GM21526 (cell line): ENCODE data around the gene PLPP2.

Experiments used
- ATAC-seq: cut with Tn5 transposase; IDR thresholded peaks from one replicate; pipeline ENCODE4 v1.9.1; 2021; ENCODE audit warnings: moderate library complexity; ENCODE audit not compliant: unreplicated experiment, low FRiP score

Gene PLPP2

DNA sequence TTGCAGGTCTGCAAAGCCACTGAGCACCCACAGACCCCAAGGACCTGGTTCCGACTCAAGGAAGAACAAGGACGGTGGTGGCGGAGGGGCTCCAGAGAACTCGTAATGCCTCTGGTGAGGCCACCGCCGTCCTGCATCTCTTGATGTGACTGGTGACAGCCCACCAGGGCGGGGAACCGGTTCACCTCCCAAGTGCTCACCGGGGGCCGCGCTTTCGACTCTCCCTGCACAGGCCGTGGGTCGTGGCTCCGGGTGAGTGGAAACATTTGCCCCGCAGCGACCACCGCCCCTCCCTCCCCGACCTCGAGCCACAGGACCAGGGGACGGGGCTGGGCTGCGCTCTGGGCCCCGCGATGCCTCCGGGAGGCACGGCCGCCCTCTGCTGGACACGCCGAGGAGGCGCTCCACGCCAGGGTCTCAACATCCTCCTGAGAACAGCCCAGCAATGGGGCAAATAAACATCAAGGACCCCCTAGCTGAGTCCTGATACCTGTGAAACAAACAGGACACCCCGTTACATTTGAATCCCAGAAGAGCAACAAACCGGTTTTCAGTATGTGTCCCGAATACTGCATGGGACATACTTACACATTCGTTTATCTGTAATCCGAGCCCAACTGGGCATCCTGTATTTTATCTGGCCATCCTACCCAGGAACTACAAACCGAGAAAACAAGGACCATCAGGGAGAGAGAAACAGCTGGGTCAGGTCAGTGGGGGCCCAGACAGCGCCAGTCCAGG is 3.9 kb upstream of the PLPP2 start:
- no peak for ATAC-seq

DNA sequence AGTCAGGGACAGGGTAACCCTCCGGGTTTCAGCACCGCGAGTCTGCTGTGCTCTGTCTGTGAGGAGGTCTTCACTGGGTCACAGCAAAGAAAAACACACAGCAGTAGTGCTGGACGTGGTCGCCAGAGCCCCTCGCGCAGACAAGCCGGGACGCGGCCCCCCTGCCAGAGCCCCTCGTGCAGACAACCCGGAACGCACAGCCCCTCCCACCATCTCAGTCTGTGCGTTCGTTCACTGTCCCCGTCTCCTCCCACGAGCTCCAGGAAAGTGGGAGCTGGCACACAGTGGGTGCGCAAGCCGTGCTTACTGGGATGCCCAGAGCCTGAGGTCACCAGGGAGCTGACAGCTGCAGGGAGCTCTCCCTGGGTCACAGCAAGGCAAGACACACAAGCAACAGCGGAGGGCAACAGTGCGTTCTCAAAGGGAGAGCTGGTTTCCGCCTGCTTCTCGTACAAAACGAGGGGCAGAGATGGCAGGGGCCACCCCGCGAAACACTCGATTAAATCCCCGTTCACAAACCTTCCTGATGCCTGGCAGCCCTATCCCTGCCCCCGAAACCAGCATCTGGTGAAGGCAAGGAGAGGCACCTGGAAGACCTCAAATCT is 3.2 kb upstream of the PLPP2 start:
- no peak for ATAC-seq

DNA sequence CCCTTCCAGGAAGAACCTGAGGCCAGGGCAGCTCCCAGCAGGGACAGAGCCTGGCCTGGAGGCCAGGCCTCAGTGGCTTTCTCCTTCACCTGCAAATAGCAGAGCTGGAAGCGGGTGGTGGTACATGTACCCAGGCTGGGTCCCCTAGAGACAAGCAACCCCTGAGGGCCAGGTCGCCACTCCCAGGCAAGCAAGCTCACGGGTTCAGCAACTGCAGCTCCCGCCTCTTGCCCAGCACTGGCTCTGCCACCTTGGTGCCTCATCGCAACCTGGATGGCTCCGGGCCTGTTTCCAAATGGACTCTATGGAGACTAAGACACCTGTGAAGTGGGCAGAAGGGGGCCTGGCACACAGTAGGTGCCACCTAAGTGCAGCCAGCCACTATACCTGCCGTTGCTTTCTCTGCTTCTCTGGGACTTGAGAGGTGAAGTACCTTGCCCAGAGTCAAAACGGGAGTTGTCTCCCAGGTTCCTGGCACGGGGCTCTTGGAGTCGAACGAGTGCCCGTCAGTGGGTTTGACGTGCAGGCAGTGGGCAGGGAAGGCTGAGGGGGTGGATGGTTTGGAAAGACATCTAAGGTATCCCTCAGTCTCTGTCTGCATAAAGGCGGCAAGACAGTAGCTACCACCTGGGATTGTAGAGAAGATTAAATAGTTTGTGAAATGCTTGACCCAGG is 2.4 kb upstream of the PLPP2 start:
- no peak for ATAC-seq

DNA sequence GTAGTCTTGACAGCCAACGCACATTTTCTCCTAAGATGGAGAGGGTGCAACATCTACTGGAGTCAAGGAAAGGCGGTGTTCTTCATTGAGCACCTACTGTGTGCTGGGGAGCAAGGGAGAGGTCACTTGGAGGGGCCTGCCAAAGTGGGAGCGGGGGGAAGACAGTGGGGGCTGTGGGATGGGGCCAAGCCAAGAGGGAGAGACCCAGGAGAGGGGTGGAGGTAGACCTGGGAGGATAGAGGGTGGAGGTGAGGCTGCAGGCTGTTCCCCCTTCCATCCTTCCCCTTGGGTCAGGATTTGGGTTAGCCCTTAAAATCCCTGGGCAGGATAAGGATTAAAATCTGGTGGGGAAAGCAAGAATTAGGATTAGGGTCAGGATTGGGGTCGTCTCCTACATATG is 1.7 kb upstream of the PLPP2 start:
- no peak for ATAC-seq

DNA sequence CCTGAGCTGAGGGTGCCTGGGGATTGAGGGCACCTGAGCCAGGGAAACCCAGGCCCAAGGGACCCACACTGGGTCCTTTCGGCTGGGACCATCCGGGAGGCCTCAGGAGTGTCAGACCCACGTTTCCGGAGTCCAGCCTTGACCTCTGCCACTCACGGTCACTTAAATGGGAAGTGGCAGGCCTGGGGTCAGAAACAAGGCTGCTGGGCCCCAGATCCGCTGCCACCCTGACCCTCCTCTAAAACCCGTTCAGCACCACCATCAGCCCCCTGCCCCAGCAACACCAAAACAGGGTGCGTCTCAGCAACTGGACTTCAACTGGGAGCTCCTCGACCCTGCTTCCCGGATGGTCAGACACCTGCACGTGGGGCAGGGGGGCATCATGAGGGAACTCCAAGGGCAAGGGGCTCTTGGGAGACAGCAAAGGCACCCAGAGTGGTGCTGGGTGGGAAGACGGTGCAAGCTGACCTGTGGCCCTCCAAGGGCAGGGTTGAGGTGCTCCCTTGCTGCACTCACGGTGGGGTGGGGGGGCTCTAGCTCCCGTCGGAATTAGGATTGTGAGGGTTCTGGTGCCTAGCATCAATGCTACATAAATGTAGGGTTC is 1.2 kb upstream of the PLPP2 start:
- no peak for ATAC-seq

DNA sequence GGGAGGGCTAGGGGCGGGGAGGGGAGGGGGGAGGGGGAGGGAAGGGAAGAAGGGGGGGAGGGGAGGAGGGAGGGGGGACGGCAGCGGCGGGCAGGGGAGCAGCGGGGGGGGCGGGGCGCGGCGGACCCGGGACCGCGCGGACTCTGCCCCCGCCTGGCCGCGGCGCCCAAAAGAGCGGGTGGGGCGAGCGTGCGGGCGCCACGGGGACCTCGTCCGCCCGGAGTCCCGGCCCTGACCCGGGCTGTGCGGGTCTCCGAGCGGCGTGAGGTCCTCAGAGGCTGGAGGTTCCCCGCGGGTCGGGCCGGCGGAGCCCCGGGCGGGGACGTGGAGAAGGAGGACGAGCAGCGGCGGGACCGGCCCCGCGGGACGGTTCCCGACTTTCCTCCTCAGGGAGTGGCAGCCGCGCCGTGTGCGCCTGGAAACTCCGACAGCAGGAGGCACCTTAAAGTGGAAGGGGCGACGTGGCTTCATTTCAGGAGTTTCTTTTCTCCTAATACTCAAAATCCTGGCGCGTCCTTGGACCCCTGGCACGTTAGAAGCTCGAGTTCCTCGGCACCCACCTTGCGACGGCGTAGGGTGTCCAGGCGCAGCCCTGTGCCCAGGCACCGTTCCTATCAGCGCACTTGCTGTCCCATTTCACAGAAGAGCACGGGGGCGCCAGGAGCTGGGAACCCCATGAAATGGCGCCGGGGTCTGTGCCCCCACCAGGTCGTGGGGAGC is 518 bp upstream of the PLPP2 start:
- no peak for ATAC-seq

DNA sequence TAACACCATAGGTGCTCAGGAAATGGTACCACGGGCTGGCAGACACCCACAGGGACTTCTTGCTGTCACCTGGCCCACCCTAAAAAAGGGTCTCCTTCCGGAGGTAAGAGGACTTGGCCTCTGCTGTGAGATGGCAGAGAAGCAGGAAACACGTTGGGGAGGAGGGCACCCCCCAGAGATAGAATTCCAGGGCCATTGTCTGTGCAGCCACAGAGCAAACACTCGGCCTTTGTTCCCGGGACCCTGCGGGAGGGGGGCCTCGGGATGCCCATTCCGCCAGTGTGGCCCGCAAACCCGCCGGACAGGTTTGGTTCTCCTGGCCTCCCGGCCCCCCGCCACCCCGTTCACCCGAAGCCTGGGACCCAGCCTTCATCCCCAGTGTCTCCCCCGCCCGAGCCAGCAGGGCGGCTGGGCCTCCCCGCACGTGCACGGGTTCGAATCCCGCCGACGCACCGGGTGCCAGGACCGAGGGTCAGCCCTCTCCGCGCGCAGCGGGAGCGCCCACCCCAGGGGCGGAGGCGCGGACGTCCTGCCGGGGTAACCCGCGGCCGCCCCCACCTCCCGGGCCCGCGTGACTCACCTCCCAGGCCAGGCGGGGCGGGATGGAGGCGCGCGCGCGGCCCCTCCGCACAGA is 714 bp downstream of the PLPP2 start:
- ATAC-seq = no peak

DNA sequence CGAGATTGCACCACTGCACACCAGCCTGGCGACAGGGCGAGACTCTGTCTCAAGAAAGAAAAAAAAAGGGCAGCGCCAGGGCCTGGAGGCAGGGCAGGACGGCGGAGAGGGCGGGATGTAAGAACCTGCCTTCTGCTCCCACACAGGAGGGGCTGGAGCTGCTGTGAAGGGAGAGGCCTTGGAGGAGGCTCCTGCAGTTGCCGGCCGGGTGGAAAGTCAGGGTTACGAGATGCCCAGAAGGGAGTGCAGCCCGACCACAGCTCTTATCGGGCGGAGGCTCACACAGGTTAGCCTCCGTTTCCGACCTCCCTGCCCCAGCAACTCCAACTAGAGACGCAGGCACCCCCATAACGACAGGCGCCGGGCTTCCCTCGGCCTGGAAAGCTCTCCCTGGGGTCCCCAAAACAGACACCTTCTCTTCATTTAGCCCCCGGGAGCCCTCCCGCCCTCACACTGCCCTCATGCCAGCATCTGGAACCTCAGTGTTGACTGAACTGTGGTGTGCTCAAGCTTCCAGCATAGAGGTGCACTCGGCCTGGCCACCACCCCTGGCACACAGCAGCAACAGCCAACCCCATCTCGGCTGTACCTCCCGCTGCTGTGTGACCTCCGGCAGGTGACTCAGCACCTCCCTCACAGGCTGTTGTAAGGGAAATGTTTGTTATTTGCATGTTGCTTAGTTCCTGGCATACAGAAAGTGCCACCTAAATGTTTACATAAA is 1.4 kb downstream of the PLPP2 start:
- no peak for ATAC-seq

DNA sequence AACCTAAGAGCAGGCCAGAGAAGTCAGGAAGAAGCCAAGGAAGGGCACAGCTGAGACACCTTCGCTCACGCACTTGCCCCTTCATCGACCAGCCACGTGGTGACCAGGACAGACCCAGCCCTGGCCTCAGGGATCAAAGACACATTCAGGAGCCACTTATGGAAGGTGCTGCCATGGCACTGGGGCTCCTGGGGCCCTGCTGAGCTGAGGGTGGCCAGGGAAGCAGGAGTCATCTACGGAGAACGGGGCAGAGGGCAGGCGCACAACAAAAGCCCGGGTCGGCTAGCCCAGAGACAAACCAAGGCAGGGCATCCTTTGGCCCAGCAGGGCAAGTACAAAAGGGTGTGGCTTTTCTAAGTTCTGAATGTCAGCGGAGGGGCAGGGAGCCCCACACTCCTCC is 2.3 kb downstream of the PLPP2 start:
- ATAC-seq = no peak

DNA sequence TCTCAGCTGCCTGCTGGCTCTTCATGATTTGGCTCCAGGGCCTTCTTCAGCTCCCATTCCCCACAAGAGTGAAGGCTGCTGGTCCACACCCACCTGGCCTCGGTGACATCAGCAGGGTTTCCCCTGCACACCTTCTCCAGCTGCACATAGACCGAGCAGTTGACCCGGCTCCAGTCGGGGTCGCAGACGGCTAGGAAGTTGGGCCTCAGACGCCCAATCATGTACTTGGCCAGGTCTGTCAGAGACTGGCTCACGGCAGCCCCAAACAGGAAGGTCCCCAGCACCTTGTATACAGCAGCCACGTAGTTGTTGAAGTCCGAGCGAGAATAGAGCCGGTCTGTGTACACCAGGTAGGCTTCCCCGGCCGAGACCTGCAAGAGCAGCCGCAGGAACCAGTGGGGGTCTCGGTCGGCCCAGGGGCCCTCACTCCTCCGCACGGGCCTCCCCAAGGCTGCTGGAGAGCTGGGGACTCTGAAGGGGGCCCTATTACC is 3.8 kb downstream of the PLPP2 start:
- ATAC-seq = no peak

DNA sequence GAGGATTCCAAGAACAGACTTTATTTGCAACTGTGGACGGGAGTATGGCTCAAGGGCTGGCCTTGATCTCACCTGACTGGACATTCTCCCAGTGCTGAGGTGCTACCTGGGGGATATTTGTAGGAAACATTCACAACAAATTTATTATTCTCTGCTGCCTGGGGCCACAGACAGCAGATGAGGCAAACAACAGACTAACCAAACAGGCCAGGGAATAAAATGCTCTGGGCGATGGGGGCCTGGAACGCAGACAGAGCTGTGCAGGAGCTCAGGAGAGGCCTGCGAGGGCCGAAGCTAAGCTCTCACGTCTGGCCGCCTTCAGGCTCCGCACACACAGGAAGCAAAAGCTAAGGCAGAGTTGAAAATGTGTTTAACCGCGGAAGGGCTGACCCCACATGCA is 7.8 kb downstream of the PLPP2 start:
- ATAC-seq = no peak

DNA sequence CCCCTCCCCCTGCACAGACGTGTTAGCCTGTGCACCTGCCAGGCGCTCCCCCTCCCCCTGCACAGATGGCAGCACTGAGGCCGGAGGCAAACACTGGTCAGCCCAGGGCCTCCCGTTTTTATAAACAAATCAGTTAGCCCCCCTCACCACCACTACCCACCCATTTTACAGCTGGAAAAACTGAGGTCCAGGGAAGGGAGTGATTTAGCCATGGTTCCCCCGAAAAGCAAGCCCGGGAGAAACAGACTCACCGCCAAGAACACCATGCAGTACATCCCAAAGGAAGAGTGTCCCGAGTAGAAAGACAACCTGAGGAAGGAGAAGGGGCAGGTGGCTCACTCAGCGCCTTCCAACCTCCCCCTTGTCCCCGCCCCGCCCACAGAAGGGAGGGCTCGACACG is 8.7 kb downstream of the PLPP2 start:
- ATAC-seq = no peak

DNA sequence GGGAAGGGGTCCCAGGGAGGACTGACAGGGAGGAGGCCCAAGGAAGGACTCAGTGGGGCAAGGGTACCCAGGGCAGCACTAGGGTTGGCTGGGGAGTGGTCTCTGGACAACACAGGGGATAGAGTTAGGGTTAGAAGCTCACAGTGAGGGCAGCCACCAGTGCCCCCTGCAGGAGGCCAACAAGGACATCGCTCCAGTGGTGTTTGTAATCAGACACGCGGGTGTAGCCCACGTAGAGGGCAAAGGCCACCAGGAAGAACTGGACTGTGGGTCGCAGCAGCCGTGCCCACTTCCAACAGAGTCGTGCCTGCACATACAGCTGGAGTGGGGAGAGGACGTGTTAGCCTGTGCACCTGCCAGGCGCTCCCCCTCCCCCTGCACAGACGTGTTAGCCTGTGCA is 9.2 kb downstream of the PLPP2 start:
- no peak for ATAC-seq

DNA sequence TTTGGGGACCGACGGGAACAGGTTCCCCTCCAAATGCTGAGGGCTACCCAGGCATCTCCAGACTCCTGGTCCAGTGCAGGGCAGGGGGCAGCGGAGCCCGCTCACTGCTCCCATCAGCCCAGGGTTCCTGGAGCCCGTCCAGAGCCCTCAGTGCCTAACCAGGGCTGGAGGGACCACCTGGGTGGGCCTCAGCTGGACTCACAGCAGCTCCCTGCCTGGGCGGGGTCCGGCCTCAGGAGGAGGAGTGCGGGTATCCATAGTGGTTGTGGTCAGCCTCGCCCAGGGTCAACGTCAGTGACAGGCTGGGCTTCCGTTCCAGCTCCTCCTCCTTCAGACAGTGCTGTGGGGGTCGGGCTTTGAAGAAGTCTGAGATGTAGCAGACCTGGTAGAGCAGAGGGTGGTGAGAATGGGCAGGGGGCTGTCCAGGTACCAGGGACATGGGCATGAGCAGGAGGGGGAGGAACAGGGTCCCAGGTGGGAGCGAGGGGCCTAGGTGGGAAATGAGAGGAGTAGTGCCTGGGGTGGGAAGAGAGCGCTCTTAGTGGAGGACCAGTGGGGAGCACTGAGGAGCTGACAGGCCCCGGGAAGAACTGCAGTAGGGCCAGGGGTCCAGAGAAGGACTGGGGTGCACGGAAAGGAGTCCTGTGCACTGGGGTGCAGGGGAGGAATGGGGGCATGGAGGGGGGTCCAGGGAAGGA is 9.9 kb downstream of the PLPP2 start:
- no peak for ATAC-seq

DNA sequence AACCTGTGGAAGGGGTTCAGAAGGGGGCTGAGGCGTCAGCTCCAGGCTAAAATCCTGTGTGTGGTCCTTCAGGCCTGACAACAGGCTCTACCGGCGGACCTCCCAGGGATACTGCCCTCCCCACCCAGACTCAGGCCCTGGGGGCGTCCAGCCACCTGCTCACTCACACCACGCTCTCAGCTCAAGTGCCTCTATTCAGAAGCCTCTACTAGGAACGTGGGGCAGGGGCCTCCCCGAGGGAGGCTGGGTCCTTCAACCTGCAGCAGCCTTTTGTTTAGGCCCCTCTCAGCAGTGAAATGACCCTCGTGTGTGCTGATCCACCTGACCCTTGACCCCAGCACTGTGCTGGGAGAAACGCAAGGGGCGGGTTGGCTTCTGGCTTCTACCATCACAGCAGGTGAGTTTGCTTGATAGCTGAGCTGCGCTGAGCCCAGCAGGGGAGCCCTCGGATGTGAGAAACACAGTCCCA is 10.6 kb downstream of the PLPP2 start:
- no peak for ATAC-seq

DNA sequence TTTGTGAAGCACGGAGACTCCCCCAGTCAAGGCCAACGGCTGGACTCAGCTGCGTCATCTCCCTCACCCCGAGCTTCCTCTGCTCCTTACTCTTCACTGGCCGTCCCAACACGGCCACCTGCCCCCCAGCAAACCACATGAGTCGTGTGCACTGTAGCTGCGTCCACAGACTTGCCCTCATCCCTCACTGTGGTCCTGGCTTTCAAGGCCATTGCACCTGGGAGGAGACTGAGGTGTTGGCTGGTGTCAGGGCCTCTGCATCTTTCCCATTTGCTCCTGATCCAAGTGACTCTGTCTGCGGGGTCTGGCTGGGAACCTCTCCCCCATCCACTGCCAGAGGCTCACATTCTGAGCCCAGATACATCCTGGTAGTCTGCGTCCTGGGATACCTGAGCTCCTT is 11.5 kb downstream of the PLPP2 start:
- no peak for ATAC-seq

DNA sequence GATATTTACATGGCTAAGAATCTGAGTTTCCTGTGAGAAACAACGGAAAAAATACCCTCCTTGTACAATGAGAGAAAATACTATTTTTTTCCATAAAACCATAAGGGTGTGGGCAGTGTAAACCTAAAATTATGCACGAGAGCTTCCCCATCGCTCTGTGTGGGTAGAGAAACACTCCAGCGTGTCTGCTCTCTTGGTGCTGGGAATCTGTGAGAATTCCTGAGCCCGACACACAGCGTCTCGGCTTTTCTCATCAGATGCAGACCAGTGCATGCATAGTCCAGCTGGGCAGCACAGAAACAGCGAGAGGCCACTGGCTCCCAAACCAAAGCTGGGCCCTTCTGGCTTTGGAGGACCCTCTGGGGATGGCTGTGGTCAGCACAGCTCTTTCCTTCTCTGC is 12.0 kb downstream of the PLPP2 start:
- ATAC-seq = no peak

DNA sequence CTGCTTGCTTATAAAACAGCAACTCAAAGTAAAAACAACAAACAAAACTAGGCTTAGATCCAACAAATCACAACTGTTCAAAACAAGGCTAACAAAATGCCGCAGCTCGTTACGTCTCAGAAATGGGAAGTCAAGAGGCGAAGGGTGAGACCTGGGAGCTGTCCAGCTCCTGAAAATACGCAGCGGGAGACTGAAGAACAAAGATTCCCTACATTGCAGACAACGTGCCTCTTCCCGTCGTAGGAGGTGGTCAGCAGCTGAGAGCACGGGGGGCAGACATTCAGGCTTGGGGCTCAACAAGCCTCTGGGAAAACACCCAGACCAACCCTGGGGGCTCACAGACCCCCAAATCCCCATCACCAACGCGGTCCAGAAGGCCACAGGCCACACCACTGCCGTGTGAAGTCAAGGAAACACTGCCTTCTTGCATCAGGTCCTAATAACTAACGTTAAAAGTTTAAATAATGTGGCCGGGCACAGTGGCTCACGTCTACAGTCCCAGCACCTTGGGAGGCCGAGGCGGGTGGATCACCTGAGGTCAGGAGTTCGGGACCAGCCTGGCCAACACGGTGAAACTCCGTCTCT is 13.5 kb downstream of the PLPP2 start:
- ATAC-seq = no peak

DNA sequence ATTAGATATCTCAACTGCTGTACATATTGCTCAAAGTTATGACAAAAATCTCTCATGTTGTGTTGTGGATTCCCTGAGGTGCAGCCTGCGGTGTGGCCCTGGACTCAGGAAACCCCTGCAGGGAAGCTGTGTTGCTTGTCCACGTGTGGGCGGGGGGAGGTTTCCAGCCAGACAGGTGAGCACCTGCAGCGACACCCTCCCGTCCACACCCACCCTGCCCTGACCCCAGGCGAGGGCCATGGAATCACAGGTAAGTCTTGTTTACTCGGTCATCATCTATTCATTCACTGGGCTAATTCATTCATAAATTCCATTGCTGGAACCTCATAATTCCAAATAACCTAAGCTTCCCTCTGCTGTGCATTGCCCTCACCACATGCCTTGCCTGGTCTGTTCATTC is 14.1 kb downstream of the PLPP2 start:
- no peak for ATAC-seq
